Left ventricle myocardium inferior (tissue), 1 donor: ENCODE results near the gene SLC1A7. TPM values are rescaled to one million over a fixed set of nuclear protein-coding genes. Genes with fewer than 3 reads are reported as not detected.
A peak's percentile ranks its signal among the peaks of the same experiment; 100 is the strongest.

Source experiments
- DNase-seq: peaks from one replicate; pipeline ENCODE4 v3.0.0-alpha.2; 2020
- H3K27ac ChIP-seq: fragments of 200-600 bp; replicated peaks from 2 replicates; pipeline ENCODE4 v1.8.0; 2021
- H3K27me3 ChIP-seq: fragments of 200-600 bp; 2 replicates; pipeline ENCODE4 v1.8.0; 2021; ENCODE audit warnings: low read depth
- H3K36me3 ChIP-seq: fragments of 200-600 bp; 2 replicates; pipeline ENCODE4 v1.8.0; 2021
- H3K4me1 ChIP-seq: fragments of 200-600 bp; 2 replicates; pipeline ENCODE4 v1.8.0; 2021
- H3K4me3 ChIP-seq: fragments of 200-600 bp; 2 replicates; pipeline ENCODE4 v1.8.0; 2021; ENCODE audit warnings: mild to moderate bottlenecking, moderate library complexity
- H3K9me3 ChIP-seq: fragments of 200-600 bp; replicated peaks from 2 replicates; pipeline ENCODE4 v1.8.0; 2021
- intact Hi-C: fragments of 100-400 bp; cut with micrococcal nuclease; formaldehyde crosslinking; loops from one replicate; pipeline ENCODE4 v1.11.0; 2022
- total RNA-seq: library from RNA; stranded (reverse); fragmentation: NEBNext Ultra II Directional; extraction: Animal tissue kit (Norgen Biotek cat#: 25700); gene quantifications from one replicate; pipeline ENCODE4 v1.2.1, GENCODE V29; 2021
- TF ChIP-seq, protein P1 (sequence below): fragments of 200-600 bp; IDR thresholded peaks from 2 replicates; pipeline ENCODE4 v1.8.0; 2021; ENCODE audit warnings: antibody characterized with exemption, mild to moderate bottlenecking, borderline replicate concordance
- donor health status: DM: no; HTN: yes; CAD: no; lungs with severe emphysema.

The SLC1A7 gene
- total RNA-seq, 1 donor from 2014 or later = 0.44 TPM

DNA sequence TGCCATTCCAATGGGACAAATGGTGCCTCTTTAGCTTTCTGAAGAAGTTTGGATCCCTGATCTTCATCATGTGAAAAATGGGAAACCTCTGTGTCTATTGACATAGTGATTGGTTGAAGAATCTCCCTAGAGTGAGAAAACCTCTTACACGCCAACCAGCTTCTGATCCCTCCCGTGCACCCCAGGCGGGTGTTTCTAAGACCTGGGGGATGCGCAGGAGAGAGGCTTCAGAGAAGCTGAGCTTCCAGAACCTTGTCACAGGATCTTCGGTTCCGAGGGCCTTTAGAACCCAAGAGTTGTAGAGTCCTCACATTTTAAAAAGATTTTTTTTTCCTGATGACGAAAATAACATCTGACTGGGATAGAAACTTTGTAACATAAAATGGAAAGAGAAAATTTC, 69.2 kb downstream of the SLC1A7 start:
- DNase-seq = no peak
- Histone ChIP-seq H3K36me3 (no peaks in the 10 kb centered on the region), H3K4me1 (peaks cover 9% of the 10 kb centered on the region), H3K27me3 (no peaks in the 10 kb centered on the region), H3K4me3 (no peak overlapping the region), H3K27ac (peak overlapping the region; percentile 69), H3K9me3 (no peaks in the 10 kb centered on the region)
- intact Hi-C loops = no loop called here
- TF ChIP-seq, protein P1, sequence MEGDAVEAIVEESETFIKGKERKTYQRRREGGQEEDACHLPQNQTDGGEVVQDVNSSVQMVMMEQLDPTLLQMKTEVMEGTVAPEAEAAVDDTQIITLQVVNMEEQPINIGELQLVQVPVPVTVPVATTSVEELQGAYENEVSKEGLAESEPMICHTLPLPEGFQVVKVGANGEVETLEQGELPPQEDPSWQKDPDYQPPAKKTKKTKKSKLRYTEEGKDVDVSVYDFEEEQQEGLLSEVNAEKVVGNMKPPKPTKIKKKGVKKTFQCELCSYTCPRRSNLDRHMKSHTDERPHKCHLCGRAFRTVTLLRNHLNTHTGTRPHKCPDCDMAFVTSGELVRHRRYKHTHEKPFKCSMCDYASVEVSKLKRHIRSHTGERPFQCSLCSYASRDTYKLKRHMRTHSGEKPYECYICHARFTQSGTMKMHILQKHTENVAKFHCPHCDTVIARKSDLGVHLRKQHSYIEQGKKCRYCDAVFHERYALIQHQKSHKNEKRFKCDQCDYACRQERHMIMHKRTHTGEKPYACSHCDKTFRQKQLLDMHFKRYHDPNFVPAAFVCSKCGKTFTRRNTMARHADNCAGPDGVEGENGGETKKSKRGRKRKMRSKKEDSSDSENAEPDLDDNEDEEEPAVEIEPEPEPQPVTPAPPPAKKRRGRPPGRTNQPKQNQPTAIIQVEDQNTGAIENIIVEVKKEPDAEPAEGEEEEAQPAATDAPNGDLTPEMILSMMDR = no peak

DNA sequence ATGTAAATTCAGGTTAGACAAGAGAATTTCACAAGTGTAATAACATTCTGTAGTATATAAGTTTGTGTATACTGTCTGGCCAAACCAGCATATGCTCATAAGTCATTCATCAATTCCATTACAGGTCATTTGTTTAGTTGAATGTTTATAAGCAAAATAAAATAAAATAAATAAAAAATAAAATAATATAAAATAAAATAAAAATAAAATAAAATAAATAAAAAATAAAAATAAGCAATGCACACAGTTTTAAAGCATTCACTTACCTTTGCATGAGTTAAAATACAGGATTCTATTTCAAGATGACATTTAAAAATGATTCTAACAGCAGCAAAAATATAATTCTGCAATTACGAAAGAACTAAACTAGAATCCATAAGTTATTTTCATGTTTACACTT, 70.5 kb downstream of the SLC1A7 start:
- Histone ChIP-seq H3K4me1 (peaks cover 13% of the 10 kb centered on the region), H3K4me3 (no peak overlapping the region), H3K36me3 (no peaks in the 10 kb centered on the region), H3K27me3 (no peaks in the 10 kb centered on the region), H3K9me3 (no peaks in the 10 kb centered on the region), H3K27ac (no peak overlapping the region)
- TF ChIP-seq, protein P1 = no peak
- DNase-seq = no peak
- intact Hi-C loops = no loop called here

DNA sequence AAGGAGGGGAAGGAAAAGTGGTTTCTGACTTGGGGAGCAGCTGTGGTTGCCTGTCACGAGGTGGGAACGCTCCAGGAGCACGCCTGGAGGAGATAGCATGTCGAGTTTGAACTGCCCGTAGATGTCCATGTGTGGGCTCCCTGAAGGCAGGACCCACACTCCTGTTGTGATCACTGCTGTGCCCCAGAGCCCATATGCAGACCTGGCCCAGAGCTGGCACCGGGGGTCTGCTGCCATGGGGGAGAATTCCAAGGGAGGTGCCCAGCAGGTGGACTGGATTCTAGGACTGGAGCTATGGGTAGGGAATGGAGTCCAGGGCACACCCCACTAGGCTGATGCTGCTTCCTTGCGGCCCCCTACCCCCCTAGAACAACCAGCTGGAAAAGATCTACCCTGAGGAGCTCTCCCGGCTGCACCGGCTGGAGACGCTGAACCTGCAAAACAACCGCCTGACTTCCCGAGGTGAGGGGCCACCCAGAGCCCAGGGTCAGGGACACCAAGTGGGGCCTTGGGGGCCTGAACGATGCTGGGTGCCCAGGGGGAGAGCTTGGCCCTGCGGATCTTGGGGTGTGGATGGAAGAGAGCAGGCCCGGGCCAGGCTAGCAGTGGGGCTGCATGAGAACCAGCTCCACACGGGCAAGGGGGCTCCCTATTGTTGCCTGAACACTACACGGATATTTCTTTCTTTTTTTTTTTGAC, 71.1 kb downstream of the SLC1A7 start:
- TF ChIP-seq, protein P1 = no peak
- Histone ChIP-seq H3K4me1 (peaks cover 16% of the 10 kb centered on the region), H3K27me3 (no peaks in the 10 kb centered on the region), H3K9me3 (no peaks in the 10 kb centered on the region), H3K27ac (no peak overlapping the region), H3K4me3 (no peak overlapping the region), H3K36me3 (no peaks in the 10 kb centered on the region)
- intact Hi-C loops = no loop called here
- DNase-seq = peak; percentile 10

DNA sequence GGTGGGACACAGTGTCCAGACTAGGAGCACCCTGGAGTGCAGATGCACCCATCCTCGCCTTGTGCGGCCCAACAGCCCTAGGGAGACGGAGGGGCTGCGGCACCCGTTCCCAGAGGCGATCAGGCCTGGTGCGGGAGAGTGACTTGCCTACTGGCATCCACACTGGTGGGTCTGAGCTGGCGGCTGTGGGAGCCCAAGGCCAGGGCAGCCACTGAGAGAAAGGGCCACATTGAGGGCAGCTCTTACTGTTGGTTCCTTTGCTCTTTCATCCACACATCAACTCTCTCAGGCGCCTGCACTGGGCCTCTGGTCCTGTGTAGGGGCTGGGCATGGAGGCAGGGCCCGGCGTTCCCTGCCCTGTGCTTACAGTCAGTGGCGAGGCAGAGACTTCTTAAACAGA, 71.8 kb downstream of the SLC1A7 start:
- TF ChIP-seq, protein P1 = no peak
- peaks cover 16% of the 10 kb centered on the region for H3K4me1 ChIP-seq
- H3K27ac ChIP-seq = no peak overlapping the region
- peak; percentile 13 for DNase-seq
- intact Hi-C loops = no loop called here
- H3K36me3 ChIP-seq = no peaks in the 10 kb centered on the region
- H3K9me3 ChIP-seq = no peaks in the 10 kb centered on the region
- no peak overlapping the region for H3K4me3 ChIP-seq
- no peaks in the 10 kb centered on the region for H3K27me3 ChIP-seq

DNA sequence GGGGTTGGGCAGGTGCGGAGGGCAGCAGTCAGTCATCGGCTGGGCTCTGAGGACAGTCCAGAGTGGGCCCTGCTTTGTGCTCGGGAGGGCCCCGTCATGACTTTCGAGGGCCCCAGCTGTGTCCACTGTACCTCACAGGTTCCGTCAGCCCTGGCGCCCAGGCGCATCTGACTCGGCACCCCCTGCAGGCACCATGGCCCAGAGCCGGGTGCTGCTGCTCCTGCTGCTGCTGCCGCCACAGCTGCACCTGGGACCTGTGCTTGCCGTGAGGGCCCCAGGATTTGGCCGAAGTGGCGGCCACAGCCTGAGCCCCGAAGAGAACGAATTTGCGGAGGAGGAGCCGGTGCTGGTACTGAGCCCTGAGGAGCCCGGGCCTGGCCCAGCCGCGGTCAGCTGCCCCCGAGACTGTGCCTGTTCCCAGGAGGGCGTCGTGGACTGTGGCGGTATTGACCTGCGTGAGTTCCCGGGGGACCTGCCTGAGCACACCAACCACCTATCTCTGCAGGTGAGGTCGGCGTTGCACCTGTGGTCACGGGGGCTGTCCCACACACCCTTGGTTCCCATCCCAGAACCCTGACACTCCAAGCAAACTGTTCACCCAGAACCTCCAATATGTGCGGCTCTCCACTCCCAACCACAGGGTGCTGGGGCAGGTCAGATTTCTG, 72.6 kb downstream of the SLC1A7 start:
- H3K4me3 ChIP-seq = no peak overlapping the region

More for the DNA sequence above, 72.6 kb downstream of the SLC1A7 start:
- Histone ChIP-seq H3K27me3 (no peaks in the 10 kb centered on the region), H3K9me3 (no peaks in the 10 kb centered on the region), H3K4me1 (peaks cover 16% of the 10 kb centered on the region), H3K36me3 (no peaks in the 10 kb centered on the region), H3K27ac (no peak overlapping the region)
- DNase-seq = peak; percentile 13
- TF ChIP-seq, protein P1 = no peak
- intact Hi-C loops = no loop called here
